HepG2 (cell line): ENCODE measurements around the gene PPARA. TPM values are rescaled to one million over a fixed set of nuclear protein-coding genes. Genes with fewer than 3 reads are reported as not detected.

Experiments used
- FOSL1 ChIP-seq: sonication (generic); formaldehyde crosslinking; IDR thresholded peaks from 2 replicates; pipeline ENCODE4 v1.9.0; 2021; ENCODE audit warnings: missing genetic modification reagents, borderline replicate concordance
- MYC ChIP-seq: sonication (generic); formaldehyde crosslinking; IDR thresholded peaks from 2 replicates; pipeline ENCODE4 v1.9.0; 2021; ENCODE audit warnings: missing genetic modification reagents, borderline replicate concordance
- RNF219 ChIP-seq: sonication (generic); formaldehyde crosslinking; IDR thresholded peaks from 2 replicates; pipeline ENCODE4 v1.5.0; 2020; ENCODE audit warnings: mild to moderate bottlenecking, missing genetic modification reagents
- SIX1 ChIP-seq: sonication (generic); formaldehyde crosslinking; IDR thresholded peaks from 2 replicates; pipeline ENCODE4 v1.4.0; 2020; ENCODE audit warnings: missing genetic modification reagents, borderline replicate concordance
- YEATS4 ChIP-seq: sonication (generic); formaldehyde crosslinking; IDR thresholded peaks from 2 replicates; pipeline ENCODE4 v1.4.0; 2020; ENCODE audit warnings: missing genetic modification reagents, borderline replicate concordance
- ZFP62 ChIP-seq: sonication (generic); formaldehyde crosslinking; IDR thresholded peaks from 2 replicates; pipeline ENCODE4 v1.4.0; 2020; ENCODE audit warnings: missing genetic modification reagents
- ZNF225 ChIP-seq: sonication (generic); formaldehyde crosslinking; IDR thresholded peaks from 2 replicates; pipeline ENCODE4 v1.4.0; 2020; ENCODE audit warnings: mild to moderate bottlenecking, missing genetic modification reagents
- ZNF34 ChIP-seq: sonication (generic); formaldehyde crosslinking; IDR thresholded peaks from 2 replicates; pipeline ENCODE4 v1.4.0; 2020; ENCODE audit warnings: mild to moderate bottlenecking, missing genetic modification reagents, borderline replicate concordance
- ZNF547 ChIP-seq: sonication (generic); formaldehyde crosslinking; IDR thresholded peaks from 2 replicates; pipeline ENCODE4 v1.5.1; 2020; ENCODE audit warnings: mild to moderate bottlenecking, missing genetic modification reagents
- polyA plus RNA-seq, 8 experiments: library from polyadenylated mRNA; depleted of rRNA in 3 of 8; stranded (reverse) in 7 of 8; unstranded in 1 of 8; fragments of >200 nt; fragmentation: Illumina TruSeq in 4 of 8; extraction: Trizol in 4 of 8; gene quantifications; 2 replicates each; pipeline versions ENCODE4 v1.2.1 to v1.2.3, GENCODE V29; 2011 to 2016; ENCODE audit warnings: low read depth in 4 of 8, missing spikeins in 1 of 8, mixed read lengths in 1 of 8; ENCODE audit not compliant: insufficient read depth in 1 of 8
- total RNA-seq, 5 experiments: library from RNA; depleted of rRNA; stranded (reverse); fragments of >200 nt; fragmentation: Illumina TruSeq; extraction: Trizol; gene quantifications; 2 replicates each; pipeline ENCODE4 v1.2.3, GENCODE V29; 2016; ENCODE audit warnings: low read depth in 1 of 5
- TF ChIP-seq, protein P1 (sequence below): sonication (generic); formaldehyde crosslinking; IDR thresholded peaks from 2 replicates; pipeline ENCODE4 v1.5.1; 2020; ENCODE audit warnings: mild to moderate bottlenecking, missing genetic modification reagents, moderate library complexity
- TF ChIP-seq, protein P2 (sequence below): IDR thresholded peaks from 2 replicates; pipeline ENCODE4 v1.6.1; 2012; ENCODE audit warnings: low read length, improper control_type of control experiment
- TF ChIP-seq, protein P3 (sequence below): sonication (generic); formaldehyde crosslinking; IDR thresholded peaks from 2 replicates; pipeline ENCODE4 v1.8.0; 2022; ENCODE audit warnings: mild to moderate bottlenecking, missing genetic modification reagents; ENCODE audit not compliant: insufficient replicate concordance
- TF ChIP-seq, protein P4 (sequence below): sonication (generic); formaldehyde crosslinking; IDR thresholded peaks from 2 replicates; pipeline ENCODE4 v1.4.0; 2020; ENCODE audit warnings: missing genetic modification reagents

PPARA gene
- total and polyA plus RNA-seq, 2 of the 13 experiments (the other 11 are each of a cell fraction or from before 2014, with no cell fraction given) = 18.2 to 24.7 TPM

GRCh38 chr22:46150655-46151477 lies 540 bp downstream of the PPARA start (continued):
- TF ChIP-seq RNF219 (CRISPR knock-in tag) (no peak), ZFP62 (CRISPR knock-in tag) (no peak), MYC (CRISPR knock-in tag) (0 out of 2 replicates have a peak, but pooled peaks have one; percentile 21), ZNF547 (CRISPR knock-in tag) (peak; percentile 61; the same call in 1 of the 2 replicates), ZNF225 (CRISPR knock-in tag) (no peak), SIX1 (no peak), FOSL1 (CRISPR knock-in tag) (0 out of 2 replicates have a peak, but pooled peaks have one; percentile 26), ZNF34 (CRISPR knock-in tag) (no peak), YEATS4 (peak; percentile 16; the same call in 1 of the 2 replicates)
- TF ChIP-seq, protein P1, sequence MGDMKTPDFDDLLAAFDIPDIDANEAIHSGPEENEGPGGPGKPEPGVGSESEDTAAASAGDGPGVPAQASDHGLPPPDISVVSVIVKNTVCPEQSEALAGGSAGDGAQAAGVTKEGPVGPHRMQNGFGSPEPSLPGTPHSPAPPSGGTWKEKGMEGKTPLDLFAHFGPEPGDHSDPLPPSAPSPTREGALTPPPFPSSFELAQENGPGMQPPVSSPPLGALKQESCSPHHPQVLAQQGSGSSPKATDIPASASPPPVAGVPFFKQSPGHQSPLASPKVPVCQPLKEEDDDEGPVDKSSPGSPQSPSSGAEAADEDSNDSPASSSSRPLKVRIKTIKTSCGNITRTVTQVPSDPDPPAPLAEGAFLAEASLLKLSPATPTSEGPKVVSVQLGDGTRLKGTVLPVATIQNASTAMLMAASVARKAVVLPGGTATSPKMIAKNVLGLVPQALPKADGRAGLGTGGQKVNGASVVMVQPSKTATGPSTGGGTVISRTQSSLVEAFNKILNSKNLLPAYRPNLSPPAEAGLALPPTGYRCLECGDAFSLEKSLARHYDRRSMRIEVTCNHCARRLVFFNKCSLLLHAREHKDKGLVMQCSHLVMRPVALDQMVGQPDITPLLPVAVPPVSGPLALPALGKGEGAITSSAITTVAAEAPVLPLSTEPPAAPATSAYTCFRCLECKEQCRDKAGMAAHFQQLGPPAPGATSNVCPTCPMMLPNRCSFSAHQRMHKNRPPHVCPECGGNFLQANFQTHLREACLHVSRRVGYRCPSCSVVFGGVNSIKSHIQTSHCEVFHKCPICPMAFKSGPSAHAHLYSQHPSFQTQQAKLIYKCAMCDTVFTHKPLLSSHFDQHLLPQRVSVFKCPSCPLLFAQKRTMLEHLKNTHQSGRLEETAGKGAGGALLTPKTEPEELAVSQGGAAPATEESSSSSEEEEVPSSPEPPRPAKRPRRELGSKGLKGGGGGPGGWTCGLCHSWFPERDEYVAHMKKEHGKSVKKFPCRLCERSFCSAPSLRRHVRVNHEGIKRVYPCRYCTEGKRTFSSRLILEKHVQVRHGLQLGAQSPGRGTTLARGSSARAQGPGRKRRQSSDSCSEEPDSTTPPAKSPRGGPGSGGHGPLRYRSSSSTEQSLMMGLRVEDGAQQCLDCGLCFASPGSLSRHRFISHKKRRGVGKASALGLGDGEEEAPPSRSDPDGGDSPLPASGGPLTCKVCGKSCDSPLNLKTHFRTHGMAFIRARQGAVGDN = peak; percentile 75
- TF ChIP-seq, protein P2, sequence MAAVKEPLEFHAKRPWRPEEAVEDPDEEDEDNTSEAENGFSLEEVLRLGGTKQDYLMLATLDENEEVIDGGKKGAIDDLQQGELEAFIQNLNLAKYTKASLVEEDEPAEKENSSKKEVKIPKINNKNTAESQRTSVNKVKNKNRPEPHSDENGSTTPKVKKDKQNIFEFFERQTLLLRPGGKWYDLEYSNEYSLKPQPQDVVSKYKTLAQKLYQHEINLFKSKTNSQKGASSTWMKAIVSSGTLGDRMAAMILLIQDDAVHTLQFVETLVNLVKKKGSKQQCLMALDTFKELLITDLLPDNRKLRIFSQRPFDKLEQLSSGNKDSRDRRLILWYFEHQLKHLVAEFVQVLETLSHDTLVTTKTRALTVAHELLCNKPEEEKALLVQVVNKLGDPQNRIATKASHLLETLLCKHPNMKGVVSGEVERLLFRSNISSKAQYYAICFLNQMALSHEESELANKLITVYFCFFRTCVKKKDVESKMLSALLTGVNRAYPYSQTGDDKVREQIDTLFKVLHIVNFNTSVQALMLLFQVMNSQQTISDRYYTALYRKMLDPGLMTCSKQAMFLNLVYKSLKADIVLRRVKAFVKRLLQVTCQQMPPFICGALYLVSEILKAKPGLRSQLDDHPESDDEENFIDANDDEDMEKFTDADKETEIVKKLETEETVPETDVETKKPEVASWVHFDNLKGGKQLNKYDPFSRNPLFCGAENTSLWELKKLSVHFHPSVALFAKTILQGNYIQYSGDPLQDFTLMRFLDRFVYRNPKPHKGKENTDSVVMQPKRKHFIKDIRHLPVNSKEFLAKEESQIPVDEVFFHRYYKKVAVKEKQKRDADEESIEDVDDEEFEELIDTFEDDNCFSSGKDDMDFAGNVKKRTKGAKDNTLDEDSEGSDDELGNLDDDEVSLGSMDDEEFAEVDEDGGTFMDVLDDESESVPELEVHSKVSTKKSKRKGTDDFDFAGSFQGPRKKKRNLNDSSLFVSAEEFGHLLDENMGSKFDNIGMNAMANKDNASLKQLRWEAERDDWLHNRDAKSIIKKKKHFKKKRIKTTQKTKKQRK = no peak
- TF ChIP-seq, protein P3, sequence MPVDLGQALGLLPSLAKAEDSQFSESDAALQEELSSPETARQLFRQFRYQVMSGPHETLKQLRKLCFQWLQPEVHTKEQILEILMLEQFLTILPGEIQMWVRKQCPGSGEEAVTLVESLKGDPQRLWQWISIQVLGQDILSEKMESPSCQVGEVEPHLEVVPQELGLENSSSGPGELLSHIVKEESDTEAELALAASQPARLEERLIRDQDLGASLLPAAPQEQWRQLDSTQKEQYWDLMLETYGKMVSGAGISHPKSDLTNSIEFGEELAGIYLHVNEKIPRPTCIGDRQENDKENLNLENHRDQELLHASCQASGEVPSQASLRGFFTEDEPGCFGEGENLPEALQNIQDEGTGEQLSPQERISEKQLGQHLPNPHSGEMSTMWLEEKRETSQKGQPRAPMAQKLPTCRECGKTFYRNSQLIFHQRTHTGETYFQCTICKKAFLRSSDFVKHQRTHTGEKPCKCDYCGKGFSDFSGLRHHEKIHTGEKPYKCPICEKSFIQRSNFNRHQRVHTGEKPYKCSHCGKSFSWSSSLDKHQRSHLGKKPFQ (CRISPR knock-in tag) = peak; percentile 37
- TF ChIP-seq, protein P4, sequence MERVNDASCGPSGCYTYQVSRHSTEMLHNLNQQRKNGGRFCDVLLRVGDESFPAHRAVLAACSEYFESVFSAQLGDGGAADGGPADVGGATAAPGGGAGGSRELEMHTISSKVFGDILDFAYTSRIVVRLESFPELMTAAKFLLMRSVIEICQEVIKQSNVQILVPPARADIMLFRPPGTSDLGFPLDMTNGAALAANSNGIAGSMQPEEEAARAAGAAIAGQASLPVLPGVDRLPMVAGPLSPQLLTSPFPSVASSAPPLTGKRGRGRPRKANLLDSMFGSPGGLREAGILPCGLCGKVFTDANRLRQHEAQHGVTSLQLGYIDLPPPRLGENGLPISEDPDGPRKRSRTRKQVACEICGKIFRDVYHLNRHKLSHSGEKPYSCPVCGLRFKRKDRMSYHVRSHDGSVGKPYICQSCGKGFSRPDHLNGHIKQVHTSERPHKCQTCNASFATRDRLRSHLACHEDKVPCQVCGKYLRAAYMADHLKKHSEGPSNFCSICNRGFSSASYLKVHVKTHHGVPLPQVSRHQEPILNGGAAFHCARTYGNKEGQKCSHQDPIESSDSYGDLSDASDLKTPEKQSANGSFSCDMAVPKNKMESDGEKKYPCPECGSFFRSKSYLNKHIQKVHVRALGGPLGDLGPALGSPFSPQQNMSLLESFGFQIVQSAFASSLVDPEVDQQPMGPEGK (CRISPR knock-in tag) = 0 out of 2 replicates have a peak, but pooled peaks have one; percentile 30
